Measurements from ENCODE around the gene CHD8. TPM values are rescaled to one million over a fixed set of nuclear protein-coding genes. Genes with fewer than 3 reads are reported as not detected.

CHD8 gene
- total and polyA plus RNA-seq, 10 of the 15 experiments (the other 5 are each of a cell fraction or from before 2014, with no cell fraction given), result 20.2 to 79.5 (median 35.5) TPM

DNA sequence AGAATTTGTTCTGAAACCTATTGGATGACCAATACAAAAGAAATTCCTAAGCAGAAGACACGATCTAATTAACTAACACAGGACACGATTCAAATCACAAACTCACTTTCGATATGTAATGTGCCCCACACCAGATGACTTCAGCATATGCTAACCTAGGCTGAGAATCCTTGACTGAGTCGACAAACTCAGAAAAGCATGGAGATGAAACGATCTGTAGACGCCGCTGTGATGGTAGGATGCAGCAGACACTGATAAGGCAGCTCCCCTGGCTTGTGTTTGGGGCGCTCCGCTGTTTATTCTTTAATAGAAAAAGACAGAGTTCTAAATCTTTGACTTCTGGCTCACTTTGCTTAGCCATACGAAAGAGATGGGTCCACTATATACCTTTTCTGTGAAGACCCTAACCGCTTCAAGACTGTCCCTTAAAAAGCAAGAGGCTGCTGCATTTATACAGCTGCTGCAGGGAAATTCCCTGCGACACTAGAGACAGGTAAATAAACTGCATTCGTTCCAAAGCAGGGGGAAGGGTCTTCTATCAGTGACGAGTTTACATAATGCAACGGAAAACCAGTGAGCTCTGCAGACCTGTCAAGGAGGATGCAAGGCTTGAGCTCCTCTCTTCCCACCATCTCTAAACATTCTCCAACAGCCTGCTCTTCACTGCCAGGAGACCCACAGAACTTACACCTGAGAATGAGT lies 929 bp downstream of the CHD8 start:
- Histone ChIP-seq H3K9ac (ENCODE audit: control insufficient read depth, insufficient read depth, low read length) (peak overlapping the region; percentile 94), H3K27me3 (replicated peaks in 1 of 2; ENCODE audit: control insufficient read depth in 2 of 2, insufficient read depth in 2 of 2, low read length in 1 of 2) (no peaks in the 10 kb centered on the region), H3K4me1 (ENCODE audit: control insufficient read depth, insufficient read depth, low read length) (peaks cover 12% of the 10 kb centered on the region), H3K4me3 (peak overlapping the region; percentile 97), H3K27ac (ENCODE audit: control insufficient read depth, insufficient read depth) (peak overlapping the region; percentile 94), H4K20me1 (ENCODE audit: control insufficient read depth, insufficient read depth) (no peaks in the 10 kb centered on the region), H3K36me3 (ENCODE audit: control insufficient read depth in 2 of 2, insufficient read depth in 2 of 2, low read length in 1 of 2) (no peaks in the 10 kb centered on the region; a peak in 2 of 4 replicates), H3K79me2 (ENCODE audit: control insufficient read depth, insufficient read depth, low read length) (peaks cover 54% of the 10 kb centered on the region), H3K9me3 (replicated peaks; ENCODE audit: control insufficient read depth, insufficient read depth, low read length) (no peaks in the 10 kb centered on the region), H3K4me2 (ENCODE audit: control insufficient read depth, insufficient read depth) (peak overlapping the region; percentile 70), H2AFZ (ENCODE audit: control insufficient read depth, low read depth, low read length) (no peak overlapping the region)
- TF ChIP-seq MTA3 (IDR thresholded peaks at IDR 0.05; ENCODE audit: borderline replicate concordance, low read length), result 0 out of 2 replicates have a peak, but pooled peaks have one; percentile 12
- TF ChIP-seq, protein P1, sequence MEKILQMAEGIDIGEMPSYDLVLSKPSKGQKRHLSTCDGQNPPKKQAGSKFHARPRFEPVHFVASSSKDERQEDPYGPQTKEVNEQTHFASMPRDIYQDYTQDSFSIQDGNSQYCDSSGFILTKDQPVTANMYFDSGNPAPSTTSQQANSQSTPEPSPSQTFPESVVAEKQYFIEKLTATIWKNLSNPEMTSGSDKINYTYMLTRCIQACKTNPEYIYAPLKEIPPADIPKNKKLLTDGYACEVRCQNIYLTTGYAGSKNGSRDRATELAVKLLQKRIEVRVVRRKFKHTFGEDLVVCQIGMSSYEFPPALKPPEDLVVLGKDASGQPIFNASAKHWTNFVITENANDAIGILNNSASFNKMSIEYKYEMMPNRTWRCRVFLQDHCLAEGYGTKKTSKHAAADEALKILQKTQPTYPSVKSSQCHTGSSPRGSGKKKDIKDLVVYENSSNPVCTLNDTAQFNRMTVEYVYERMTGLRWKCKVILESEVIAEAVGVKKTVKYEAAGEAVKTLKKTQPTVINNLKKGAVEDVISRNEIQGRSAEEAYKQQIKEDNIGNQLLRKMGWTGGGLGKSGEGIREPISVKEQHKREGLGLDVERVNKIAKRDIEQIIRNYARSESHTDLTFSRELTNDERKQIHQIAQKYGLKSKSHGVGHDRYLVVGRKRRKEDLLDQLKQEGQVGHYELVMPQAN (conservative IDR thresholded peaks at IDR 0.05), result no peak
- ChIA-PET SMC1A (ENCODE audit: uncharacterized antibody, unreplicated experiment) (interaction anchor here (0.9 to 2.6 kb wide), 10 partner anchors 10 to 75 kb away, joined by 3 to 23 read pairs (median 5); no protein-coding TSS in a partner anchor), CTCF (interaction anchor here (1.2 to 3.3 kb wide), 11 partner anchors 9 to 215 kb away, joined by 3 to 38 read pairs (median 4); partner anchors contain the start of genes RAB2B, SUPT16H and TOX4), RAD21 (ENCODE audit: unreplicated experiment) (interaction anchor here (1.0 to 3.2 kb wide), 9 partner anchors 10 to 350 kb away, joined by 3 to 46 read pairs (median 6); partner anchors contain the start of gene SUPT16H), POLR2A (interaction anchor here (0.5 to 7.3 kb wide), 6 partner anchors 10 to 72 kb away, joined by 3 to 82 read pairs (median 6); partner anchors contain the start of gene METTL3)
- ATAC-seq (peak; percentile 3; the same call in 1 of the 3 replicates), DNase-seq (ENCODE audit: low read depth, low spot score) (no peak), FAIRE-seq (no peak)
- WGBS (ENCODE audit: insufficient coverage, insufficient replicate concordance, low lambda C conversion rate, missing lambda C conversion rate), result 3% methylated on average over 15 of the region's 15 CpGs
- intact Hi-C loops (cut with micrococcal nuclease; ENCODE audit: unreplicated experiment), result no loop called here
- TSS peak; percentile 70 for BruUV-seq (replicated peaks)
- in situ Hi-C loops (cut with MboI), result no loop called here

Data from GM12878 (cell line).